Hepatocyte (in vitro differentiated cells): ENCODE data around the gene C1QTNF3. TPM values are rescaled to one million over a fixed set of nuclear protein-coding genes. Genes with fewer than 3 reads are reported as not detected.
A peak's percentile ranks its signal among the peaks of the same experiment; 100 is the strongest.

Experiments used
- DNase-seq: peaks from one replicate; pipeline ENCODE4 v3.0.0-alpha.2; 2016; ENCODE audit warnings: low spot score
- H2AFZ ChIP-seq: fragments of 200-600 bp; sonication (generic); 2 replicates; pipeline ENCODE4 v1.6.0; 2016; ENCODE audit warnings: antibody characterized with exemption, mild to moderate bottlenecking
- H3K27ac ChIP-seq: fragments of 200-600 bp; sonication (generic); 2 replicates; pipeline ENCODE4 v1.5.1; 2016; ENCODE audit warnings: mild to moderate bottlenecking
- H3K27me3 ChIP-seq: fragments of 200-600 bp; sonication (generic); 2 replicates; pipeline ENCODE4 v1.6.1; 2016
- H3K36me3 ChIP-seq: fragments of 200-600 bp; sonication (generic); replicated peaks from 2 replicates; pipeline ENCODE4 v1.5.1; 2016; ENCODE audit warnings: low read depth; ENCODE audit not compliant: insufficient read depth
- H3K4me1 ChIP-seq: fragments of 200-600 bp; sonication (generic); 2 replicates; pipeline ENCODE4 v1.5.1; 2016; ENCODE audit warnings: mild to moderate bottlenecking, moderate library complexity; ENCODE audit not compliant: insufficient read depth
- H3K4me2 ChIP-seq: fragments of 200-600 bp; sonication (generic); 2 replicates; pipeline ENCODE4 v1.6.0; 2016
- H3K4me3 ChIP-seq: fragments of 200-600 bp; sonication (generic); 2 replicates; pipeline ENCODE4 v1.5.1; 2016; ENCODE audit warnings: mild to moderate bottlenecking
- H3K79me2 ChIP-seq: fragments of 200-600 bp; sonication (generic); 2 replicates; pipeline ENCODE4 v1.6.0; 2017; ENCODE audit warnings: mild to moderate bottlenecking
- H3K9me2 ChIP-seq: fragments of 200-600 bp; sonication (generic); replicated peaks from 2 replicates; pipeline ENCODE4 v1.6.0; 2017; ENCODE audit warnings: mild to moderate bottlenecking; ENCODE audit not compliant: insufficient read depth
- H3K9me3 ChIP-seq: fragments of 200-600 bp; sonication (generic); 2 replicates; pipeline ENCODE4 v1.5.1; 2016; ENCODE audit warnings: low read depth, mild to moderate bottlenecking
- H4K20me1 ChIP-seq: fragments of 200-600 bp; sonication (generic); 2 replicates; pipeline ENCODE4 v1.6.0; 2016; ENCODE audit warnings: mild to moderate bottlenecking; ENCODE audit not compliant: insufficient read depth, poor library complexity, severe bottlenecking
- EZH2 ChIP-seq: fragments of 200-600 bp; sonication (generic); IDR thresholded peaks from 2 replicates; pipeline ENCODE4 v1.6.1; 2016; ENCODE audit warnings: antibody characterized with exemption, mild to moderate bottlenecking, borderline replicate concordance
- EZH2phosphoT487 ChIP-seq: fragments of 200-600 bp; sonication (generic); IDR thresholded peaks from one replicate; pipeline ENCODE4 v1.6.1; 2018; ENCODE audit warnings: antibody characterized with exemption, mild to moderate bottlenecking, low read depth, moderate library complexity; ENCODE audit not compliant: unreplicated experiment, severe bottlenecking
- WGBS: methylation state at CpG from one replicate; pipeline ENCODE4 v1.1.6; 2016; ENCODE audit warnings: low lambda C conversion rate; ENCODE audit errors: missing lambda C conversion rate; 5-methylcytosine and 5-hydroxymethylcytosine counted together
- polyA plus RNA-seq: library from polyadenylated mRNA; unstranded; fragments of >200 nt; fragmentation: Nextera tagmentation; extraction: Ambion mirVana; gene quantifications from 2 replicates; pipeline ENCODE4 v1.2.1, GENCODE V29; 2016
- small RNA-seq: library from RNA; depleted of rRNA; stranded (forward); fragments of <200 nt; gene quantifications from one replicate; pipeline ENCODE3, GENCODE V24; 2014
- total RNA-seq: library from RNA; depleted of rRNA; stranded (reverse); fragments of >200 nt; gene quantifications from 2 replicates; pipeline ENCODE4 v1.2.3, GENCODE V29; 2014
- TF ChIP-seq, protein P1 (sequence below): fragments of 200-600 bp; sonication (generic); IDR thresholded peaks from 2 replicates; pipeline ENCODE4 v1.5.1; 2016; ENCODE audit warnings: antibody characterized with exemption, mild to moderate bottlenecking; ENCODE audit not compliant: poor library complexity

The C1QTNF3 gene
- total and polyA plus RNA-seq, 2 experiments from 2014 or later: 2.7 to 7.4 TPM

DNA sequence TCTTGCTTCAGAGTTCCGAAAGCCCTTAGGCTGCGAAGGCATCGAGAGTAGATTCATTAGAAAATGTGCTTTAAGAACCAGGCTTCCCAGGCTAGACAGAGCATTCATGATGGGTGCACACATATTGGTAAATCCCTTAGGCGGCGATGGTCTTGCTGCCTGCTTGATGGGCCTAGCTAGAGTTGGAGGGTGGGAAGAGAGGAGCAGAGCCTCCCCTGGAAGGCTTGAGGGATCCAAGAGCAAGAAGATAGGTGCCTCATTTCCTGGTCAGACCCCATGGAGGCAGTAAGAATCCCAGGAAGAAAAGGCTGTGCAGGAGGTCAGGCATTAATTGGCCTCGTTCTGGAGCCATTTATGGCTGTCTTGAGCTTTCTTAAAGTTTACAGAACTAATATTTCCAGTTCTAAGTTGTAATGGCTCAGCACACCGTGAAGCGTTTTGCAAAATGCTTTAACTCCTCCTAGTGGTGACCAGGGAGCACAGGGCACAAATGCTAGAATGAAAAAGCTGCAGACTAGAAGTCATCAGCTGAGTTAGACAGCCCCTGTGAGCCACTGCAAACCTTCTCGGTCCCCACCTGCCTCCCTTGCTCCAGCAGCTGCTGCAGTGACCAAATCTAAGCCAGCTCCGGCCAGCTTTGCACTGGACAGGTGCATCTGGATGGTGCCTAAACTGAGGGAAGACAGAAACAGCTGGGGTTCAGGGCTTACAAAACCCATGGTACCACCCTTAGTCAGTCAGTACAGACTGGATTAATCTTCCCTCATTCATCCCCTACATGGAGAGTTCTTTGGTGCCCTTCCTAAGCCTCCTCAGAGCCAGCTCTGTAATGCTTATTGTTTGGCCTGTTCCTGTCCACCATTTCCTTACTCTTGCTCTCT is 73.2 kb downstream of the C1QTNF3 start:
- WGBS: 52% methylated on average over 10 of the region's 10 CpGs
- no peak overlapping the region for H3K4me2 ChIP-seq
- H3K4me1 ChIP-seq: no peaks in the 10 kb centered on the region
- no peak overlapping the region for H3K4me3 ChIP-seq
- H3K79me2 ChIP-seq: no peaks in the 10 kb centered on the region
- H4K20me1 ChIP-seq: no peaks in the 10 kb centered on the region
- TF ChIP-seq EZH2phosphoT487 (no peak), EZH2 (no peak)
- TF ChIP-seq, protein P1, sequence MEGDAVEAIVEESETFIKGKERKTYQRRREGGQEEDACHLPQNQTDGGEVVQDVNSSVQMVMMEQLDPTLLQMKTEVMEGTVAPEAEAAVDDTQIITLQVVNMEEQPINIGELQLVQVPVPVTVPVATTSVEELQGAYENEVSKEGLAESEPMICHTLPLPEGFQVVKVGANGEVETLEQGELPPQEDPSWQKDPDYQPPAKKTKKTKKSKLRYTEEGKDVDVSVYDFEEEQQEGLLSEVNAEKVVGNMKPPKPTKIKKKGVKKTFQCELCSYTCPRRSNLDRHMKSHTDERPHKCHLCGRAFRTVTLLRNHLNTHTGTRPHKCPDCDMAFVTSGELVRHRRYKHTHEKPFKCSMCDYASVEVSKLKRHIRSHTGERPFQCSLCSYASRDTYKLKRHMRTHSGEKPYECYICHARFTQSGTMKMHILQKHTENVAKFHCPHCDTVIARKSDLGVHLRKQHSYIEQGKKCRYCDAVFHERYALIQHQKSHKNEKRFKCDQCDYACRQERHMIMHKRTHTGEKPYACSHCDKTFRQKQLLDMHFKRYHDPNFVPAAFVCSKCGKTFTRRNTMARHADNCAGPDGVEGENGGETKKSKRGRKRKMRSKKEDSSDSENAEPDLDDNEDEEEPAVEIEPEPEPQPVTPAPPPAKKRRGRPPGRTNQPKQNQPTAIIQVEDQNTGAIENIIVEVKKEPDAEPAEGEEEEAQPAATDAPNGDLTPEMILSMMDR: peak; percentile 77
- H3K9me3 ChIP-seq: no peaks in the 10 kb centered on the region
- no peaks in the 10 kb centered on the region for H3K27me3 ChIP-seq
- H3K9me2 ChIP-seq: no peaks in the 10 kb centered on the region
- peak; percentile 68 for DNase-seq
- no peak overlapping the region for H2AFZ ChIP-seq
- no peaks in the 10 kb centered on the region for H3K36me3 ChIP-seq
- H3K27ac ChIP-seq: no peak overlapping the region

DNA sequence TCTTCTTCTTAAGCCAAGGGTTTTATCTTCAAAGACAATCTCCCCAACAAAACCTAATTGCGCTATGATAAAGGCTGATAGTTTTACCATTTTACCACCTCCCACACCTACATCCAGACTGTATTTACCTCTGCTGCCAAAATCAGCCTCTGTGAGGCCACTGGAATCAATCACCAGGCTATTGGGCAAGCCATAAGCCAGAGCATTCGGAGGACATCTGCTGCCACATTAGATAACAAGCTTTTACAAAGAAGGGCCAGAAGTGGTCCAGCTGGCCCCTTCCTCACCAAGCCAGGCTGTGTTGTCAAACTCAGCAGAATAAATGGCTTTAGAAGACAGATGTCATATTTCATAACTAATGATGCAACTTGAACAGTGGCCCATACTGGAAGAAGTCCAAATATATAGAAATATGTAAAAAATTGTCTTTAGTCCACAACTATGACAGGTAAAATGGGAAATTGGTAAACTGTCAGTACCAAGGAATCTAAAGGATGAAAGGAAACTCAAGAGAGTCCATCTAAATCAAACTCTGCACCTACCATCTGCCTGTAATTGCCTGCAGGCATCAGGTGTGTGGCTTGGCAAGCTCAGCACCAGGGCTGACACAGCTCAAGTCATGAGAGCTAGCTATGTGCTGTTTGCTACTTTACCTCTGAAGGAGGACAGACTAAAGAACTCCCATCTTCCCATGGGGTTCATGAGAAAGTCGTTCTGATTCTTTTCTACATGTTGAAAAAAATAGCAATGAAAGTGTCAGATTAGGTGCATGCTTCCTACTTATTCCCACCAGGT is 74.6 kb downstream of the C1QTNF3 start:
- Histone ChIP-seq H3K27ac (no peak overlapping the region), H3K4me2 (no peak overlapping the region), H4K20me1 (no peaks in the 10 kb centered on the region), H3K4me1 (no peaks in the 10 kb centered on the region), H3K9me2 (no peaks in the 10 kb centered on the region), H3K27me3 (no peaks in the 10 kb centered on the region), H2AFZ (no peak overlapping the region), H3K4me3 (no peak overlapping the region), H3K9me3 (no peaks in the 10 kb centered on the region), H3K36me3 (no peaks in the 10 kb centered on the region), H3K79me2 (no peaks in the 10 kb centered on the region)
- no peak for TF ChIP-seq EZH2phosphoT487
- TF ChIP-seq EZH2: no peak
- TF ChIP-seq, protein P1: no peak
- no peak for DNase-seq
- 60% methylated on average over 3 of the region's 3 CpGs for WGBS

Small RNAs within 50 kb of the gene (small RNA-seq; reads per million reads assigned to genes)
- gene AC139783.1: not detected

Other genes with a start within 250 kb of the C1QTNF3 start
- 8.7 and 8.9 TPM in 2 replicates for gene ADAMTS12, start 151.2 kb downstream of the C1QTNF3 start, total RNA-seq
- 3.2 and 4.2 TPM in 2 replicates for gene ADAMTS12, start 151.2 kb downstream of the C1QTNF3 start, polyA plus RNA-seq
- not detected in 2 replicates for gene RXFP3, start 106.8 kb downstream of the C1QTNF3 start, total RNA-seq
- gene RXFP3, start 106.8 kb downstream of the C1QTNF3 start, polyA plus RNA-seq: not detected in 2 replicates
- gene SLC45A2, start 58.5 kb downstream of the C1QTNF3 start, total RNA-seq: 1.4 TPM in 1 of 2 replicates, not detected in the other
- gene SLC45A2, start 58.5 kb downstream of the C1QTNF3 start, polyA plus RNA-seq: 0.97 and 1.8 TPM in 2 replicates
- gene AMACR, start 35.2 kb downstream of the C1QTNF3 start, total RNA-seq: 65.9 and 92.4 TPM in 2 replicates
- gene AMACR, start 35.2 kb downstream of the C1QTNF3 start, polyA plus RNA-seq: 57.3 and 68.6 TPM in 2 replicates